A549 (cell line): Measurements from ENCODE around the gene SLC25A18. TPM values are rescaled to one million over a fixed set of nuclear protein-coding genes. Genes with fewer than 3 reads are reported as not detected.

Experiments
- ATAC-seq, 2 experiments: fragments of 200-7000 bp in 1 of 2; fragments of >200 bp in 1 of 2; cut with Nextera tagmentation in 1 of 2; cut with Tn5 transposase in 1 of 2; 3 replicates each; pipeline versions ENCODE4 v1.8.0 to v1.9.1; 2018 to 2020; ENCODE audit warnings: mild to moderate bottlenecking in 1 of 2, moderate library complexity in 1 of 2
- CTCF ChIA-PET: fragments of 300-600 bp; sonication (Branson Sonifier 250); formaldehyde crosslinking; extraction: SDS; loops from one replicate; lab custom pipeline; 2021; ENCODE audit warnings: antibody characterized with exemption, inconsistent platforms; lab: Yijun Ruan, JAX
- POLR2A ChIA-PET: fragments of 350-600 bp; formaldehyde crosslinking; extraction: SDS; loops from one replicate; lab custom pipeline; 2021; ENCODE audit warnings: antibody characterized with exemption, inconsistent platforms; lab: Yijun Ruan, JAX
- DNase-seq, 2 experiments: peaks; one replicate each; pipeline versions ENCODE4 v3.0.0 to v3.0.0-alpha.2; 2011 to 2016; ENCODE audit warnings: low read depth in 1 of 2, low spot score in 1 of 2
- FAIRE-seq: peaks from 2 replicates; lab custom pipeline; 2011; peaks lifted over from hg19 to GRCh38; lab: Jason Lieb, UNC
- H3K27ac ChIP-seq, 2 experiments: fragments of >200 bp; sonication (Bioruptor Twin); formaldehyde crosslinking; 3 replicates each; pipeline ENCODE4 v1.5.1; 2016 to 2017
- H3K4me1 ChIP-seq: fragments of >200 bp; sonication (Bioruptor Twin); formaldehyde crosslinking; 3 replicates; pipeline ENCODE4 v1.6.1; 2016
- H3K4me2 ChIP-seq: fragments of >200 bp; sonication (Bioruptor Twin); formaldehyde crosslinking; 3 replicates; pipeline ENCODE4 v1.6.1; 2016
- H3K4me3 ChIP-seq: fragments of >200 bp; sonication (Bioruptor Twin); formaldehyde crosslinking; 3 replicates; pipeline ENCODE4 v1.5.1; 2016
- H3K9me3 ChIP-seq: fragments of >200 bp; sonication (Bioruptor Twin); formaldehyde crosslinking; 3 replicates; pipeline ENCODE4 v1.6.1; 2016
- CBX2 ChIP-seq: fragments of 200-600 bp; sonication (generic); IDR thresholded peaks from 2 replicates; pipeline ENCODE4 v1.6.1; 2016; ENCODE audit warnings: low read depth, mild to moderate bottlenecking, borderline replicate concordance
- CEBPB ChIP-seq, 2 experiments: fragments of >200 bp in 1 of 2; sonication (Bioruptor Twin) in 1 of 2; formaldehyde crosslinking in 1 of 2; IDR thresholded peaks; 2 replicates each; pipeline ENCODE4 v1.6.1; 2012 to 2016
- EHMT2 ChIP-seq: fragments of 200-600 bp; sonication (generic); IDR thresholded peaks from 2 replicates; pipeline ENCODE4 v1.6.1; 2016; ENCODE audit warnings: antibody characterized with exemption, low read depth, mild to moderate bottlenecking, moderate library complexity
- EP300 ChIP-seq, 2 experiments: fragments of >200 bp; sonication (Bioruptor Twin); formaldehyde crosslinking; IDR thresholded peaks; 2 replicates in 1 of 2; 3 replicates in 1 of 2; pipeline ENCODE4 v1.6.1; 2016 to 2017
- GATA3 ChIP-seq: IDR thresholded peaks from 2 replicates; pipeline ENCODE4 v1.6.1; 2012; ENCODE audit warnings: borderline replicate concordance
- KDM1A ChIP-seq: fragments of 200-600 bp; sonication (generic); IDR thresholded peaks from 2 replicates; pipeline ENCODE4 v1.6.1; 2016; ENCODE audit warnings: low read depth, mild to moderate bottlenecking
- NFE2L2 ChIP-seq: fragments of 150-350 bp; conservative IDR thresholded peaks from 2 replicates; pipeline ENCODE4 v1.6.1; 2014; ENCODE audit warnings: low read length
- NPAS2 ChIP-seq: fragments of 250-450 bp; sonication (Bioruptor Pico); IDR thresholded peaks from 2 replicates; pipeline ENCODE4 v1.8.0; 2022; ENCODE audit warnings: mild to moderate bottlenecking, moderate library complexity, borderline replicate concordance
- POLR2A ChIP-seq: IDR thresholded peaks from 2 replicates; pipeline ENCODE4 v1.6.1; 2012; ENCODE audit warnings: mild to moderate bottlenecking, low read length
- RCOR1 ChIP-seq: fragments of 150-350 bp; IDR thresholded peaks from 2 replicates; pipeline ENCODE4 v1.6.1; 2014; ENCODE audit warnings: antibody characterized with exemption, low read length, low read depth
- RNF2 ChIP-seq: fragments of 200-600 bp; sonication (generic); IDR thresholded peaks from 2 replicates; pipeline ENCODE4 v1.6.1; 2016; ENCODE audit warnings: low read depth, mild to moderate bottlenecking, antibody characterized with exemption, moderate library complexity, borderline replicate concordance
- SMC3 ChIP-seq: fragments of >200 bp; sonication (Bioruptor Twin); formaldehyde crosslinking; IDR thresholded peaks from 3 replicates; pipeline ENCODE4 v1.6.1; 2018; ENCODE audit warnings: inconsistent platforms
- SREBF2 ChIP-seq: fragments of 450-650 bp; IDR thresholded peaks from 2 replicates; pipeline ENCODE4 v1.6.1; 2014; ENCODE audit warnings: mild to moderate bottlenecking, moderate library complexity
- ZNF302 ChIP-seq: fragments of 250-450 bp; sonication (Bioruptor Pico); IDR thresholded peaks from 2 replicates; pipeline ENCODE4 v1.9.0; 2021; ENCODE audit warnings: inconsistent platforms, mild to moderate bottlenecking, moderate library complexity
- WGBS: methylation state at CpG from one replicate; pipeline ENCODE4 v1.1.6; 2017; ENCODE audit errors: missing lambda C conversion rate; 5-methylcytosine and 5-hydroxymethylcytosine counted together
- polyA plus RNA-seq, 4 experiments: library from polyadenylated mRNA; depleted of rRNA in 3 of 4; stranded (reverse); fragments of >200 nt; fragmentation: RNase III in 1 of 4; extraction: RNeasy Plus Mini Kit Qiagen cat#74134 plus additional on column Dnase treatment in 1 of 4; gene quantifications; 2 replicates in 3 of 4; 3 replicates in 1 of 4; pipeline ENCODE4 v1.2.3, GENCODE V29; 2011 to 2017
- TF ChIP-seq, protein P1 (sequence below): fragments of 200-600 bp; sonication (generic); IDR thresholded peaks from 2 replicates; pipeline ENCODE4 v1.6.1; 2016; ENCODE audit warnings: antibody characterized with exemption, mild to moderate bottlenecking, moderate library complexity
- TF ChIP-seq, protein P2 (sequence below): fragments of 450-650 bp; IDR thresholded peaks from 2 replicates; pipeline ENCODE4 v1.6.1; 2014; ENCODE audit warnings: antibody characterized with exemption
- TF ChIP-seq, protein P3 (sequence below): fragments of 250-450 bp; sonication (Bioruptor Pico); IDR thresholded peaks from 2 replicates; pipeline ENCODE4 v1.5.0; 2020; ENCODE audit warnings: low read depth, mild to moderate bottlenecking, moderate library complexity
- TF ChIP-seq, protein P4 (sequence below): IDR thresholded peaks from 2 replicates; pipeline ENCODE4 v1.6.1; 2012; ENCODE audit warnings: low read depth, borderline replicate concordance
- TF ChIP-seq, protein P5 (sequence below): fragments of >200 bp; sonication (Bioruptor Twin); formaldehyde crosslinking; IDR thresholded peaks from 3 replicates; pipeline ENCODE4 v1.5.1; 2016

The SLC25A18 gene
- polyA plus RNA-seq, 2 of the 4 experiments (the other 2 are of a cell fraction), result not detected

DNA sequence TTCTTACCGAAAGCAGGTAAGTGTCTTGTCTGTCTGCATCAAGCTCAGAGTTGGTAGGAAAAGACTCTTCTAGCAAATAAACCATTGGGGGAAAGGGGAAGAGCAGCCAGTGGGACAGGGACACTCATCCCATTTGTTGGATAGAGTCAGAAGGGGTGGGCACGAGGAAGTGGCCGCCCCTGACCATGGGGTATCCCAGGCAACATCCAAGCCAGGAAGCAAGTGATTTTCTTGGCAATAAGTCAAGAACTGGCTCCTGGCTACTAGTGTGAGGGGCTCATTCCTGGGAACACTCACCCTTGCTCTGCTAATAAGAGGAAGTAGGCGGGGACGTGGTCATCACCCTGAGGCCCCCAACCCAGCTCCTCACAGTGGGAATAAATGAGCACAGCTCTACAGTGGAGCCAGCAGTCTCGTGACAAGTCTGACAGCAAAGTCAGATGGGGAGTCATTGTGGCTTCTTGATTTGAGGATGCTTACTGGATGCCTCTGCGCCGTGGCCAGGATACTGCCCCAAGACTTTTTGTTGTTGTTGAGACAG lies 6.7 kb downstream of the SLC25A18 start:
- no peak for TF ChIP-seq POLR2A
- TF ChIP-seq, protein P1, sequence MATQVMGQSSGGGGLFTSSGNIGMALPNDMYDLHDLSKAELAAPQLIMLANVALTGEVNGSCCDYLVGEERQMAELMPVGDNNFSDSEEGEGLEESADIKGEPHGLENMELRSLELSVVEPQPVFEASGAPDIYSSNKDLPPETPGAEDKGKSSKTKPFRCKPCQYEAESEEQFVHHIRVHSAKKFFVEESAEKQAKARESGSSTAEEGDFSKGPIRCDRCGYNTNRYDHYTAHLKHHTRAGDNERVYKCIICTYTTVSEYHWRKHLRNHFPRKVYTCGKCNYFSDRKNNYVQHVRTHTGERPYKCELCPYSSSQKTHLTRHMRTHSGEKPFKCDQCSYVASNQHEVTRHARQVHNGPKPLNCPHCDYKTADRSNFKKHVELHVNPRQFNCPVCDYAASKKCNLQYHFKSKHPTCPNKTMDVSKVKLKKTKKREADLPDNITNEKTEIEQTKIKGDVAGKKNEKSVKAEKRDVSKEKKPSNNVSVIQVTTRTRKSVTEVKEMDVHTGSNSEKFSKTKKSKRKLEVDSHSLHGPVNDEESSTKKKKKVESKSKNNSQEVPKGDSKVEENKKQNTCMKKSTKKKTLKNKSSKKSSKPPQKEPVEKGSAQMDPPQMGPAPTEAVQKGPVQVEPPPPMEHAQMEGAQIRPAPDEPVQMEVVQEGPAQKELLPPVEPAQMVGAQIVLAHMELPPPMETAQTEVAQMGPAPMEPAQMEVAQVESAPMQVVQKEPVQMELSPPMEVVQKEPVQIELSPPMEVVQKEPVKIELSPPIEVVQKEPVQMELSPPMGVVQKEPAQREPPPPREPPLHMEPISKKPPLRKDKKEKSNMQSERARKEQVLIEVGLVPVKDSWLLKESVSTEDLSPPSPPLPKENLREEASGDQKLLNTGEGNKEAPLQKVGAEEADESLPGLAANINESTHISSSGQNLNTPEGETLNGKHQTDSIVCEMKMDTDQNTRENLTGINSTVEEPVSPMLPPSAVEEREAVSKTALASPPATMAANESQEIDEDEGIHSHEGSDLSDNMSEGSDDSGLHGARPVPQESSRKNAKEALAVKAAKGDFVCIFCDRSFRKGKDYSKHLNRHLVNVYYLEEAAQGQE, result no peak
- TF ChIP-seq, protein P2, sequence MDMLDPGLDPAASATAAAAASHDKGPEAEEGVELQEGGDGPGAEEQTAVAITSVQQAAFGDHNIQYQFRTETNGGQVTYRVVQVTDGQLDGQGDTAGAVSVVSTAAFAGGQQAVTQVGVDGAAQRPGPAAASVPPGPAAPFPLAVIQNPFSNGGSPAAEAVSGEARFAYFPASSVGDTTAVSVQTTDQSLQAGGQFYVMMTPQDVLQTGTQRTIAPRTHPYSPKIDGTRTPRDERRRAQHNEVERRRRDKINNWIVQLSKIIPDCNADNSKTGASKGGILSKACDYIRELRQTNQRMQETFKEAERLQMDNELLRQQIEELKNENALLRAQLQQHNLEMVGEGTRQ, result no peak
- no peak for TF ChIP-seq RNF2
- no peak for TF ChIP-seq SREBF2
- TF ChIP-seq EP300 (IDR thresholded peaks at IDR 0.05), result no peak
- no peak for TF ChIP-seq NPAS2 (CRISPR knock-in tag)
- no peak for TF ChIP-seq RCOR1
- TF ChIP-seq SMC3, result no peak
- TF ChIP-seq KDM1A, result no peak
- Histone ChIP-seq H3K4me2 (no peak overlapping the region; the same call in 2 of the 3 replicates), H3K27ac (no peak overlapping the region), H3K9me3 (no peaks in the 10 kb centered on the region), H3K4me1 (0 out of 3 replicates have a peak, but pooled peaks cover 6% of the 10 kb centered on the region), H3K4me3 (no peak overlapping the region)
- ChIA-PET POLR2A (no interaction called here), CTCF (interaction anchor here (3.7 kb wide), 1 partner anchor 12 kb away, joined by 18 read pairs; no protein-coding TSS in a partner anchor)
- no peak; a peak in 1 of 6 replicates for ATAC-seq
- no peak for DNase-seq
- WGBS, result 55% methylated on average over 7 of the region's 8 CpGs
- no peak for FAIRE-seq

DNA sequence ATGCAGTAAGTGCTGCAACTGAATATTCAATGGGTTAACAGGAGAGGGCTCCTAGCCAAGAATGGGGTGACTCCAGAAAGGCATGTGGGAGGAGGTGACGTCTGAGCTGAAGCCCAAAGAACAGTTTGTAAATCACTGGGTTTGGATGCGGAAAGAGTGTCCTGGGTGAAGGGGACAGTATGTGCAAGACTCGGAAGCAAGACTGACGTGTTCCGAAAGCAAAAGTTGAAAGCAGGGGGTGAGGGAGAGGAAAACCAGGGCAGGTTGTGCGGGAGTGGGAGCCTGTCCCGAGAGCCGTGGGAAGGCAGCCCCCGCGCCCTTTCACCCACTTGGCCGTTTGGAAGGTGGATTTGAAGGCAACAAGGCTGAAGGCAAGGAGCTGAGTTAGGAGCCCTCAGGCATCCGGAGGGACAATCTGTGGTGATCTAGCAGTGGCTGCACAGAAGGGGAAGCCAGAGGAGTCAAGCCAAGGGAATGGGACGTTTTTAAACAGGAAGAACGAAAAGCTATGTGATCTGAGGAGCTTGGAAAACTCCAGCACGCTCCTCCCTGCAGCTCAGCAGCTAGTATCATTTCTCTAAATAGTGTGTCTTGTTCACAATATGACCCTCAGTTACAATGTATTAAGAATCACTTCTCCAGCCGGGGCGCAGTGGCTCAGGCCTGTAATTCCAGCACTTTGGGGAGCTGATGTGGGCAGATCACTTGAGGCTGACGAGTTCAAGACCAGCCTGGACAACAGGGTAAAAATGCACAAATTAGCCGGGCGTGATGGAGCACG lies 7.7 kb downstream of the SLC25A18 start:
- POLR2A ChIA-PET, result no interaction called here
- WGBS, result 75% methylated on average over 21 of the region's 21 CpGs

More for the DNA sequence above, 7.7 kb downstream of the SLC25A18 start:
- Histone ChIP-seq H3K4me2 (no peak overlapping the region), H3K4me1 (0 out of 3 replicates have a peak, but pooled peaks cover 6% of the 10 kb centered on the region), H3K4me3 (no peak overlapping the region), H3K27ac (no peak overlapping the region), H3K9me3 (no peaks in the 10 kb centered on the region)
- DNase-seq (no peak), FAIRE-seq (no peak), ATAC-seq (peak in 1 of 2 experiments; percentile 33; a peak in 1 of 6 replicates)
- TF ChIP-seq, protein P3, sequence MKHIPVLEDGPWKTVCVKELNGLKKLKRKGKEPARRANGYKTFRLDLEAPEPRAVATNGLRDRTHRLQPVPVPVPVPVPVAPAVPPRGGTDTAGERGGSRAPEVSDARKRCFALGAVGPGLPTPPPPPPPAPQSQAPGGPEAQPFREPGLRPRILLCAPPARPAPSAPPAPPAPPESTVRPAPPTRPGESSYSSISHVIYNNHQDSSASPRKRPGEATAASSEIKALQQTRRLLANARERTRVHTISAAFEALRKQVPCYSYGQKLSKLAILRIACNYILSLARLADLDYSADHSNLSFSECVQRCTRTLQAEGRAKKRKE (CRISPR knock-in tag), result no peak
- TF ChIP-seq NFE2L2 (no peak), ZNF302 (CRISPR knock-in tag) (no peak), EHMT2 (no peak), GATA3 (no peak), NPAS2 (CRISPR knock-in tag) (no peak), RCOR1 (no peak), CBX2 (no peak), EP300 (IDR thresholded peaks at IDR 0.05) (no peak), CEBPB (IDR thresholded peaks at IDR 0.05) (no peak)
- TF ChIP-seq, protein P4, sequence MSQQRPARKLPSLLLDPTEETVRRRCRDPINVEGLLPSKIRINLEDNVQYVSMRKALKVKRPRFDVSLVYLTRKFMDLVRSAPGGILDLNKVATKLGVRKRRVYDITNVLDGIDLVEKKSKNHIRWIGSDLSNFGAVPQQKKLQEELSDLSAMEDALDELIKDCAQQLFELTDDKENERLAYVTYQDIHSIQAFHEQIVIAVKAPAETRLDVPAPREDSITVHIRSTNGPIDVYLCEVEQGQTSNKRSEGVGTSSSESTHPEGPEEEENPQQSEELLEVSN, result no peak
- TF ChIP-seq, protein P5, sequence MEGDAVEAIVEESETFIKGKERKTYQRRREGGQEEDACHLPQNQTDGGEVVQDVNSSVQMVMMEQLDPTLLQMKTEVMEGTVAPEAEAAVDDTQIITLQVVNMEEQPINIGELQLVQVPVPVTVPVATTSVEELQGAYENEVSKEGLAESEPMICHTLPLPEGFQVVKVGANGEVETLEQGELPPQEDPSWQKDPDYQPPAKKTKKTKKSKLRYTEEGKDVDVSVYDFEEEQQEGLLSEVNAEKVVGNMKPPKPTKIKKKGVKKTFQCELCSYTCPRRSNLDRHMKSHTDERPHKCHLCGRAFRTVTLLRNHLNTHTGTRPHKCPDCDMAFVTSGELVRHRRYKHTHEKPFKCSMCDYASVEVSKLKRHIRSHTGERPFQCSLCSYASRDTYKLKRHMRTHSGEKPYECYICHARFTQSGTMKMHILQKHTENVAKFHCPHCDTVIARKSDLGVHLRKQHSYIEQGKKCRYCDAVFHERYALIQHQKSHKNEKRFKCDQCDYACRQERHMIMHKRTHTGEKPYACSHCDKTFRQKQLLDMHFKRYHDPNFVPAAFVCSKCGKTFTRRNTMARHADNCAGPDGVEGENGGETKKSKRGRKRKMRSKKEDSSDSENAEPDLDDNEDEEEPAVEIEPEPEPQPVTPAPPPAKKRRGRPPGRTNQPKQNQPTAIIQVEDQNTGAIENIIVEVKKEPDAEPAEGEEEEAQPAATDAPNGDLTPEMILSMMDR, result no peak
- TF ChIP-seq, all 56 proteins: peak for 0
- CTCF ChIA-PET, result interaction anchor here (3.7 kb wide), 1 partner anchor 13 kb away, joined by 18 read pairs; no protein-coding TSS in a partner anchor
